ENCODE measurements around the gene NLN. TPM values are rescaled to one million over a fixed set of nuclear protein-coding genes. Genes with fewer than 3 reads are reported as not detected.
"Not testable (repeated sequence)": the region's sequence is repeated elsewhere in the genome, so short reads cannot be mapped to it uniquely, and the experiment has no call there.

The NLN gene
- total and polyA plus RNA-seq, 12 donors: 1.5 to 17.4 (median 13.4) TPM

GRCh38 chr5:65767565-65767964, 45.6 kb downstream of the NLN start:
- Histone ChIP-seq H3K27me3 (no peaks in the 10 kb centered on the region), H3K27ac (no peak overlapping the region), H3K36me3 (peaks cover 0 to 4% (median 0%) of the 10 kb centered on the region in 9 donors), H3K9me3 (no peaks in the 10 kb centered on the region), H3K4me1 (no peaks in the 10 kb centered on the region), H3K4me3 (no peak overlapping the region)
- intact Hi-C loops (cut with DNase I): no loop called here
- 100% methylated on average over 1 of the region's 1 CpG for WGBS, 2 donors
- ATAC-seq (no peak), DNase-seq (no peak)
- no peak for TF ChIP-seq CTCF (IDR thresholded peaks at IDR 0.05)

DNA sequence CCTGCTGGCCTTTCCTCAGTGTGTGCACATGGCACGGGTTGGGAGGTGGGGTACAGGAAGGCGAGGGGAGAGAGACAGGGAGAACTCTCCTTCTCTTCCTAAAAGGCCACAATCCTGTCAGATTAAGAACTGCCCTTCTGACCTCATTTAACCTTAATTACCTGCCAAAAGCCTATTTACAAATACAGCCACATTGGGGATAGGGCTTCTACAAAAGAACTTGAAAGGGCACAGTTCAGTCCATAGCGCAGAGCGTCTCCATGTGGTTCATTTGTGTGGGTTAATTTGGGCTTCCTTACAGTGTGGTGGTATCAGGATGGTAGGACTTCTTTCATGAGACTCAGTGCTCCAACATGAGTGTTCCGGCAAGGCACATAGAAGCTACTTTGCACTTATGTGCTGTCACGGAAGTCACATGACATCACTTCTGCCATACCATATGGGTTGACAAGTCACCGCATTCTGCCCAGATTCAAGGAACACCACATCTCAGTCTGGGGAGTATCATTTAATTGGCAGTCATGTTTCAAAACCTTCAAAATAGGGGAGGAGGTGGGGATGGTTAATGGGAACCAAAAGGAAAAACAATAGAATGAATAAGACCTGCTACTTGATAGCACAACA, 46.8 kb downstream of the NLN start:
- intact Hi-C loops (cut with DNase I): no loop called here
- DNase-seq: no peak
- no peak overlapping the region for H3K27ac ChIP-seq
- H3K36me3 ChIP-seq: no peaks in the 10 kb centered on the region
- no peaks in the 10 kb centered on the region for H3K9me3 ChIP-seq
- ATAC-seq: no peak
- 97 to 98% methylated on average over 7 of the region's 7 CpGs for WGBS, 2 donors
- no peaks in the 10 kb centered on the region for H3K4me1 ChIP-seq
- no peak overlapping the region for H3K4me3 ChIP-seq
- TF ChIP-seq CTCF (IDR thresholded peaks at IDR 0.05): no peak
- no peaks in the 10 kb centered on the region for H3K27me3 ChIP-seq

GRCh38 chr5:65769539-65769938, 47.5 kb downstream of the NLN start:
- no peak overlapping the region for H3K27ac ChIP-seq
- no peaks in the 10 kb centered on the region for H3K36me3 ChIP-seq
- ATAC-seq: peak in 1 of 8 donors; percentile 11
- no peak overlapping the region for H3K4me3 ChIP-seq
- WGBS, 2 donors: 0 to 55% methylated on average over 1 of the region's 1 CpG
- no peaks in the 10 kb centered on the region for H3K9me3 ChIP-seq
- no peaks in the 10 kb centered on the region for H3K27me3 ChIP-seq
- no peak for DNase-seq
- H3K4me1 ChIP-seq: no peaks in the 10 kb centered on the region
- intact Hi-C loops (cut with DNase I): no loop called here
- no peak for TF ChIP-seq CTCF (IDR thresholded peaks at IDR 0.05)

DNA sequence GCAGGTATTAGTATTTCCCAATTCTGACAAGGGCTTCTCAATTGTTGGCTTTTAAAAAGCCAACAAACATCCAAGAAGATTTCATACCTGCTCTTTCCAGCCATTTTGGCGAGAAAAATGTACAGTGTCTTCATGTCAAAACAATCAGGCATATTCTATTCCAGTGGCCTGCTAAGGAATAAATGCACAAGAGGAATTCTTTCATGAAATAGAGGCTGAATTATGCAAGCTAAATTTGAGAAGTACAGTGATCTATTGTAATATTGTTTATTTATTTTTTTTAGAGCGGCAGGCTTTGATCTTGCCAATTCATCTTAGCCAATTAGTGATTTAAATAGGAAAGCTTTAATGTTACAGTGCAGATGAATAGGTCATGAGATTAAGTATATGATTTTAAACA, 49.3 kb downstream of the NLN start:
- intact Hi-C loops (cut with DNase I): no loop called here
- H3K27ac ChIP-seq: no peak overlapping the region
- H3K4me3 ChIP-seq: no peak overlapping the region
- TF ChIP-seq CTCF (IDR thresholded peaks at IDR 0.05): no peak
- H3K27me3 ChIP-seq: no peaks in the 10 kb centered on the region
- 96 to 99% methylated on average over 2 of the region's 2 CpGs for WGBS, 2 donors
- DNase-seq: no peak
- no peak for ATAC-seq
- no peaks in the 10 kb centered on the region for H3K4me1 ChIP-seq
- H3K9me3 ChIP-seq: no peaks in the 10 kb centered on the region
- no peaks in the 10 kb centered on the region for H3K36me3 ChIP-seq

DNA sequence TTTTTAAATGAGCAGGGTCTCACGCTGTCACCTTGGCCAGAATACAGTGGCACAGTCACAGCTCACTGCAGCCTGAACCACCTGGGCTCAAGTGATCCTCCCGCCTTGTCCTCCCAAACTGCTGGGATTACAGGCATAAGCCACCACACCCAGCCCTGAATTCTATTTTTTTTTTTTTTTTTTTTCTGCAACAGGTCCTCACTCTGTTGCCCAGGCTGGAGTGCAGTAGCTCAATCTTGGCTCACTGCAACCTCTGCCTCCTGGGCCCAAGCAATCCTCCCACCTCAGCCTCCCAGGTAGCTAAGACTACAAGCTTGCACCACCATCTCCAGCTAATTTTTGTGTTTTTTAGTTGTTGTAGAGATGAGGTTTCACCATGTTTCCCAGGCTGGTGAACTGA, 51.0 kb downstream of the NLN start:
- 95 to 99% methylated on average over 2 of the region's 2 CpGs for WGBS, 2 donors
- H3K36me3 ChIP-seq; H3K4me3 ChIP-seq; H3K27me3 ChIP-seq; H3K27ac ChIP-seq; DNase-seq; ATAC-seq; intact Hi-C loops (cut with DNase I); H3K9me3 ChIP-seq; H3K4me1 ChIP-seq: not testable (repeated sequence)
